Upper lobe of left lung (tissue), 6 donors: ENCODE results near the gene PKMYT1. TPM values are rescaled to one million over a fixed set of nuclear protein-coding genes. Genes with fewer than 3 reads are reported as not detected.

Experiments used
- ATAC-seq, 2 donors: fragments of 200-7000 bp; cut with Tn5 transposase; one replicate each; pipeline ENCODE4 v1.9.1; 2022; ENCODE audit warnings: mild to moderate bottlenecking in 2 of 2, moderate library complexity in 2 of 2; ENCODE audit not compliant: low FRiP score in 2 of 2
- DNase-seq, 2 donors: peaks; one replicate each; pipeline ENCODE4 v3.0.0-alpha.2; 2019 to 2020
- H3K27ac ChIP-seq, 4 donors: fragments of 200-600 bp; sonication (generic); one replicate each; pipeline ENCODE4 v1.5.1; 2016 to 2019
- H3K27me3 ChIP-seq, 4 donors: fragments of 200-600 bp; sonication (generic); one replicate each; pipeline ENCODE4 v1.5.1; 2017 to 2019
- H3K36me3 ChIP-seq, 4 donors: fragments of 200-600 bp; sonication (generic); one replicate each; pipeline ENCODE4 v1.5.1; 2016 to 2019
- H3K4me1 ChIP-seq, 4 donors: fragments of 200-600 bp; sonication (generic); one replicate each; pipeline ENCODE4 v1.5.1; 2018 to 2019
- H3K4me3 ChIP-seq, 4 donors: fragments of 200-600 bp; sonication (generic); one replicate each; pipeline ENCODE4 v1.5.1; 2017 to 2019; ENCODE audit warnings: mild to moderate bottlenecking in 2 of 4, moderate library complexity in 1 of 4
- H3K9me3 ChIP-seq, 4 donors: fragments of 200-600 bp; sonication (generic); one replicate each; pipeline ENCODE4 v1.5.1; 2018 to 2019
- CTCF ChIP-seq, 6 experiments: fragments of 450-650 bp in 4 of 6; fragments of 200-600 bp in 2 of 6; sonication (generic) in 2 of 6; IDR thresholded peaks; one replicate each; pipeline ENCODE4 v1.5.1; 2016 to 2019; ENCODE audit warnings: antibody characterized with exemption in 6 of 6
- EP300 ChIP-seq, 4 donors: sonication (generic); formaldehyde crosslinking; IDR thresholded peaks; one replicate each; pipeline ENCODE4 v1.5.1; 2017; ENCODE audit warnings: antibody characterized with exemption in 4 of 4, control low read depth in 2 of 4
- POLR2A ChIP-seq, 4 donors: fragments of 450-650 bp; IDR thresholded peaks; one replicate each; pipeline ENCODE4 v1.5.1; 2016 to 2017; ENCODE audit warnings: antibody characterized with exemption in 4 of 4, mild to moderate bottlenecking in 2 of 4
- POLR2AphosphoS5 ChIP-seq, 2 donors: sonication (generic); formaldehyde crosslinking; IDR thresholded peaks; one replicate each; pipeline ENCODE4 v1.5.1; 2017; ENCODE audit warnings: antibody characterized with exemption in 2 of 2
- WGBS, 2 donors: methylation state at CpG; one replicate each; pipeline ENCODE4 v1.1.5; 2017 to 2018; 5-methylcytosine and 5-hydroxymethylcytosine counted together
- total RNA-seq, 6 donors: library from RNA; depleted of rRNA in 4 of 6; stranded (reverse); fragments of >200 nt in 4 of 6; gene quantifications; one replicate each; pipeline versions ENCODE4 v1.1.0 to v1.2.1, GENCODE V29; 2016 to 2021
- donor health status: DM: no; HTN: no; CAD: no; lungs with moderate emphysema.
- donor health status: DM: no; HTN: yes; CAD: no; lungs with severe emphysema.

The PKMYT1 gene
- total RNA-seq, 6 donors from 2014 or later: 0.39 to 19.1 (median 5.4) TPM

GRCh38 chr16:2968368-2968737 is 11.9 kb downstream of the PKMYT1 start:
- 13% methylated on average over 15 to 17 of the region's 18 CpGs for WGBS, 2 donors
- H3K27ac ChIP-seq: no peak overlapping the region
- H3K9me3 ChIP-seq: no peaks in the 10 kb centered on the region
- TF ChIP-seq EP300 (IDR thresholded peaks at IDR 0.05) (no peak), POLR2A (IDR thresholded peaks at IDR 0.05) (no peak), POLR2AphosphoS5 (IDR thresholded peaks at IDR 0.05) (no peak), CTCF (IDR thresholded peaks at IDR 0.05) (no peak)
- H3K4me3 ChIP-seq: peak overlapping the region in 3 of 4 donors; percentile 72 to 89 (median 88)
- H3K36me3 ChIP-seq: no peaks in the 10 kb centered on the region
- ATAC-seq (no peak), DNase-seq (no peak)
- peaks cover 47 to 70% (median 55%) of the 10 kb centered on the region in 4 donors for H3K4me1 ChIP-seq
- peaks cover 0 to 50% (median 36%) of the 10 kb centered on the region in 4 donors for H3K27me3 ChIP-seq

GRCh38 chr16:2967721-2968161 is 12.5 kb downstream of the PKMYT1 start:
- Histone ChIP-seq H3K27me3 (peaks cover 0 to 56% (median 42%) of the 10 kb centered on the region in 4 donors), H3K27ac (no peak overlapping the region), H3K4me1 (peaks cover 52 to 76% (median 60%) of the 10 kb centered on the region in 4 donors), H3K4me3 (no peak overlapping the region), H3K36me3 (no peaks in the 10 kb centered on the region), H3K9me3 (no peaks in the 10 kb centered on the region)
- 51 to 52% methylated on average over 13 to 16 of the region's 33 CpGs for WGBS, 2 donors
- TF ChIP-seq EP300 (IDR thresholded peaks at IDR 0.05) (no peak), CTCF (IDR thresholded peaks at IDR 0.05) (no peak), POLR2AphosphoS5 (IDR thresholded peaks at IDR 0.05) (no peak), POLR2A (IDR thresholded peaks at IDR 0.05) (no peak)
- no peak for ATAC-seq
- peak in 1 of 2 donors; percentile 80 for DNase-seq

GRCh38 chr16:2967211-2967631 is 13.0 kb downstream of the PKMYT1 start:
- H3K27me3 ChIP-seq: peaks cover 0 to 62% (median 46%) of the 10 kb centered on the region in 4 donors
- ATAC-seq (no peak), DNase-seq (no peak)
- no peak overlapping the region for H3K27ac ChIP-seq
- H3K36me3 ChIP-seq: no peaks in the 10 kb centered on the region
- peaks cover 52 to 81% (median 61%) of the 10 kb centered on the region in 4 donors for H3K4me1 ChIP-seq
- H3K9me3 ChIP-seq: no peaks in the 10 kb centered on the region
- 13% methylated on average over 9 of the region's 51 CpGs; no CpG with 5 or more reads in 1 of the 2 donors for WGBS, 2 donors
- H3K4me3 ChIP-seq: peak overlapping the region in 3 of 4 donors; percentile 20 to 36 (median 34)
- no peak for TF ChIP-seq EP300 (IDR thresholded peaks at IDR 0.05)
- no peak for TF ChIP-seq POLR2AphosphoS5 (IDR thresholded peaks at IDR 0.05)
- TF ChIP-seq POLR2A (IDR thresholded peaks at IDR 0.05): no peak

- TF ChIP-seq EP300 (IDR thresholded peaks at IDR 0.05) (no peak), CTCF (IDR thresholded peaks at IDR 0.05) (peak in 3 of 6 experiments; percentile 16 to 29 (median 23)), POLR2A (IDR thresholded peaks at IDR 0.05) (no peak), POLR2AphosphoS5 (IDR thresholded peaks at IDR 0.05) (no peak)
- Histone ChIP-seq H3K4me1 (peaks cover 52 to 85% (median 62%) of the 10 kb centered on the region in 4 donors), H3K9me3 (no peaks in the 10 kb centered on the region), H3K4me3 (peak overlapping the region in 3 of 4 donors; percentile 20 to 36 (median 34)), H3K27ac (no peak overlapping the region), H3K36me3 (no peaks in the 10 kb centered on the region), H3K27me3 (peaks cover 0 to 66% (median 48%) of the 10 kb centered on the region in 4 donors)
- DNase-seq (peak; percentile 37 to 90), ATAC-seq (no peak)
- WGBS, 2 donors: 2% methylated on average over 15 of the region's 46 CpGs; no CpG with 5 or more reads in 1 of the 2 donors
These were observed 13.4 kb downstream of the PKMYT1 start for GRCh38 chr16:2966808-2967191.

- ATAC-seq: no peak
- H3K4me3 ChIP-seq: peak overlapping the region in 3 of 4 donors; percentile 20 to 36 (median 34)
- TF ChIP-seq CTCF (IDR thresholded peaks at IDR 0.05) (no peak), EP300 (IDR thresholded peaks at IDR 0.05) (no peak), POLR2A (IDR thresholded peaks at IDR 0.05) (no peak), POLR2AphosphoS5 (IDR thresholded peaks at IDR 0.05) (no peak)
- 61 to 63% methylated on average over 8 to 36 of the region's 39 CpGs for WGBS, 2 donors
- DNase-seq: peak in 1 of 2 donors; percentile 54
- H3K9me3 ChIP-seq: no peaks in the 10 kb centered on the region
- no peaks in the 10 kb centered on the region for H3K36me3 ChIP-seq
- peaks cover 0 to 66% (median 48%) of the 10 kb centered on the region in 4 donors for H3K27me3 ChIP-seq
- H3K4me1 ChIP-seq: peaks cover 52 to 87% (median 64%) of the 10 kb centered on the region in 4 donors
- H3K27ac ChIP-seq: no peak overlapping the region
These were observed 14.0 kb downstream of the PKMYT1 start for GRCh38 chr16:2966043-2966807.
